WTC11 (cell line): Measurements from ENCODE around the gene STN1. TPM values are rescaled to one million over a fixed set of nuclear protein-coding genes. Genes with fewer than 3 reads are reported as not detected.

Experiments used
- ATAC-seq: fragments of 200-7000 bp; cut with Tn5 transposase; 2 replicates; pipeline ENCODE4 v1.10.0; 2021; ENCODE audit warnings: mild to moderate bottlenecking, moderate library complexity
- CTCF ChIA-PET: fragments of 300-600 bp; sonication (Branson Sonifier 250); formaldehyde crosslinking; loops from one replicate; lab custom pipeline; 2021; ENCODE audit warnings: antibody characterized with exemption; lab: Charles Lee
- POLR2A ChIA-PET: fragments of 350-600 bp; sonication (Branson Sonifier 250); formaldehyde crosslinking; loops from one replicate; lab custom pipeline; 2021; ENCODE audit warnings: antibody characterized with exemption; lab: Charles Lee
- DNase-seq: peaks from one replicate; pipeline ENCODE4 v3.0.0; 2021; ENCODE audit warnings: low spot score
- H3K27ac Mint-ChIP-seq: 2 replicates; pipeline ENCODE4 v1.8.0; 2021; ENCODE audit warnings: mixed read lengths
- H3K27me3 Mint-ChIP-seq: 2 replicates; pipeline ENCODE4 v1.8.0; 2021; ENCODE audit warnings: low read depth, mild to moderate bottlenecking, moderate library complexity, mixed read lengths
- H3K36me3 Mint-ChIP-seq: 2 replicates; pipeline ENCODE4 v1.8.0; 2021; ENCODE audit warnings: mixed read lengths
- H3K4me1 Mint-ChIP-seq: 2 replicates; pipeline ENCODE4 v1.8.0; 2022; ENCODE audit warnings: mixed read lengths
- H3K4me3 Mint-ChIP-seq: 2 replicates; pipeline ENCODE4 v1.8.0; 2021; ENCODE audit warnings: mild to moderate bottlenecking, moderate library complexity, mixed read lengths
- H3K9me3 Mint-ChIP-seq: 2 replicates; pipeline ENCODE4 v1.8.0; 2021; ENCODE audit warnings: mixed read lengths
- ATF3 ChIP-seq: sonication (generic); formaldehyde crosslinking; conservative IDR thresholded peaks from 2 replicates; pipeline ENCODE4 v1.8.1; 2022; ENCODE audit warnings: mild to moderate bottlenecking, missing genetic modification reagents
- CTCF ChIP-seq: fragments of 200-600 bp; IDR thresholded peaks from 2 replicates; pipeline ENCODE4 v1.8.0; 2022; ENCODE audit warnings: antibody characterized with exemption
- FOXK1 ChIP-seq: sonication (generic); formaldehyde crosslinking; IDR thresholded peaks from 2 replicates; pipeline ENCODE4 v1.8.0; 2022; ENCODE audit warnings: mild to moderate bottlenecking, moderate library complexity, missing genetic modification reagents
- JAZF1 ChIP-seq: fragments of 250-450 bp; sonication (Bioruptor Pico); IDR thresholded peaks from 2 replicates; pipeline ENCODE4 v1.9.0; 2021; ENCODE audit warnings: moderate library complexity, mild to moderate bottlenecking, inconsistent platforms
- JUN ChIP-seq: sonication (generic); formaldehyde crosslinking; IDR thresholded peaks from 2 replicates; pipeline ENCODE4 v1.8.0; 2023; ENCODE audit warnings: mild to moderate bottlenecking, missing genetic modification reagents
- KAT7 ChIP-seq: sonication (generic); formaldehyde crosslinking; IDR thresholded peaks from 2 replicates; pipeline ENCODE4 v1.8.1; 2023; ENCODE audit warnings: missing genetic modification reagents, mild to moderate bottlenecking, borderline replicate concordance
- NFATC4 ChIP-seq: fragments of 250-450 bp; sonication (Bioruptor Pico); IDR thresholded peaks from 2 replicates; pipeline ENCODE4 v1.9.0; 2021; ENCODE audit warnings: mild to moderate bottlenecking
- PRDM15 ChIP-seq: sonication (generic); formaldehyde crosslinking; IDR thresholded peaks from 2 replicates; pipeline ENCODE4 v1.8.0; 2022; ENCODE audit warnings: missing genetic modification reagents
- SOX15 ChIP-seq: fragments of 250-450 bp; sonication (Bioruptor Pico); IDR thresholded peaks from 2 replicates; pipeline ENCODE4 v1.9.0; 2021; ENCODE audit warnings: mild to moderate bottlenecking
- ZBTB21 ChIP-seq: sonication (generic); formaldehyde crosslinking; IDR thresholded peaks from 2 replicates; pipeline ENCODE4 v1.8.1; 2023; ENCODE audit warnings: mild to moderate bottlenecking, missing genetic modification reagents, borderline replicate concordance
- ZNF416 ChIP-seq: fragments of 250-450 bp; sonication (Bioruptor Pico); IDR thresholded peaks from 2 replicates; pipeline ENCODE4 v1.9.0; 2021; ENCODE audit warnings: mild to moderate bottlenecking, inconsistent platforms
- ZNF425 ChIP-seq: fragments of 250-450 bp; sonication (Bioruptor Pico); conservative IDR thresholded peaks from 2 replicates; pipeline ENCODE4 v1.9.0; 2021; ENCODE audit warnings: mild to moderate bottlenecking
- total RNA-seq: library from RNA; stranded (reverse); gene quantifications from 3 replicates; pipeline ENCODE4 v1.2.3, GENCODE V29; 2021

Gene STN1
- total RNA-seq, 1 experiment from 2014 or later = 13.9 TPM

- TF ChIP-seq FOXK1 (no peak), NFATC4 (no peak), KAT7 (CRISPR knock-in tag) (no peak), JUN (CRISPR knock-in tag) (no peak)
Observed at GRCh38 chr10:103885617-103886016, 32.4 kb downstream of the STN1 start (continued).

- Mint-ChIP-seq H3K27ac (no peak overlapping the region), H3K27me3 (no peaks in the 10 kb centered on the region), H3K4me3 (no peak overlapping the region), H3K9me3 (no peaks in the 10 kb centered on the region), H3K4me1 (no peaks in the 10 kb centered on the region), H3K36me3 (0 out of 2 replicates have a peak, but pooled peaks cover 2% of the 10 kb centered on the region)
- DNase-seq (peak; percentile 31), ATAC-seq (peak; percentile 92)
- POLR2A ChIA-PET = interaction anchor here (0.8 kb wide), 1 partner anchor 130 kb away, joined by 3 read pairs; no protein-coding TSS in a partner anchor
- CTCF ChIA-PET = interaction anchor here (0.6 to 4.3 kb wide), 6 partner anchors 15 to 172 kb away, joined by 3 to 43 read pairs (median 3); no protein-coding TSS in a partner anchor
- TF ChIP-seq CTCF (peak; percentile 71), ZNF425 (CRISPR knock-in tag) (no peak), JAZF1 (CRISPR knock-in tag) (no peak), ZBTB21 (no peak)
Observed at GRCh38 chr10:103884681-103885139, 33.3 kb downstream of the STN1 start.

- H3K4me3 Mint-ChIP-seq = no peak overlapping the region
- TF ChIP-seq ATF3 (CRISPR knock-in tag) (no peak), PRDM15 (CRISPR knock-in tag) (no peak), ZBTB21 (no peak), SOX15 (no peak), ZNF416 (no peak)
- DNase-seq (no peak), ATAC-seq (no peak)
- H3K9me3 Mint-ChIP-seq = no peaks in the 10 kb centered on the region
- H3K36me3 Mint-ChIP-seq = peaks cover 7% of the 10 kb centered on the region; the same call in 1 of the 2 replicates
- H3K27me3 Mint-ChIP-seq = no peaks in the 10 kb centered on the region
- no peak overlapping the region for H3K27ac Mint-ChIP-seq
- 0 out of 2 replicates have a peak, but pooled peaks cover 2% of the 10 kb centered on the region for H3K4me1 Mint-ChIP-seq
- CTCF ChIA-PET = interaction anchor here (4.3 kb wide), 1 partner anchor 170 kb away, joined by 43 read pairs; no protein-coding TSS in a partner anchor
- POLR2A ChIA-PET = no interaction called here
Observed at GRCh38 chr10:103882285-103883007, 35.5 kb downstream of the STN1 start.
